Astrocyte (in vitro differentiated cells and primary cell): ENCODE measurements around the gene ELMO3. TPM values are rescaled to one million over a fixed set of nuclear protein-coding genes. Genes with fewer than 3 reads are reported as not detected.

Source experiments
- DNase-seq: peaks from one replicate; pipeline ENCODE4 v3.0.0-alpha.2; 2010; ENCODE audit warnings: low read depth
- FAIRE-seq: peaks from 2 replicates; lab custom pipeline; 2011; peaks lifted over from hg19 to GRCh38; lab: Jason Lieb, UNC
- H2AFZ ChIP-seq: 2 replicates; pipeline ENCODE4 v1.6.0; 2012; ENCODE audit warnings: low read depth, low read length, inconsistent platforms
- H3K27ac ChIP-seq: 2 replicates; pipeline ENCODE4 v1.5.1; 2011; ENCODE audit warnings: low read depth, low read length, inconsistent platforms
- H3K27me3 ChIP-seq: 2 replicates; pipeline ENCODE4 v1.6.0; 2011; ENCODE audit warnings: low read length, inconsistent platforms; ENCODE audit not compliant: insufficient read depth
- H3K36me3 ChIP-seq: 2 replicates; pipeline ENCODE4 v1.5.1; 2011; ENCODE audit warnings: low read length, inconsistent platforms; ENCODE audit not compliant: insufficient read depth
- H3K4me1 ChIP-seq: 2 replicates; pipeline ENCODE4 v1.5.1; 2011; ENCODE audit warnings: low read length, inconsistent platforms; ENCODE audit not compliant: insufficient read depth
- H3K4me2 ChIP-seq: 2 replicates; pipeline ENCODE4 v1.6.0; 2012; ENCODE audit warnings: low read length, inconsistent platforms
- H3K4me3 ChIP-seq: 2 replicates; pipeline ENCODE4 v1.5.1; 2011; ENCODE audit warnings: low read depth, mild to moderate bottlenecking, low read length, inconsistent platforms; ENCODE audit not compliant: insufficient read depth
- H3K79me2 ChIP-seq: 2 replicates; pipeline ENCODE4 v1.6.0; 2012; ENCODE audit warnings: mild to moderate bottlenecking, low read length, inconsistent platforms; ENCODE audit not compliant: insufficient read depth
- H3K9ac ChIP-seq: 2 replicates; pipeline ENCODE4 v1.6.0; 2012; ENCODE audit warnings: mild to moderate bottlenecking, low read length, inconsistent platforms
- H3K9me3 ChIP-seq: 2 replicates; pipeline ENCODE4 v1.5.1; 2012; ENCODE audit warnings: low read depth, mild to moderate bottlenecking, low read length, inconsistent platforms; ENCODE audit not compliant: insufficient read depth
- H4K20me1 ChIP-seq: 2 replicates; pipeline ENCODE4 v1.6.0; 2012; ENCODE audit warnings: low read length, inconsistent platforms; ENCODE audit not compliant: insufficient read depth
- H3K27ac Mint-ChIP-seq: one replicate; pipeline ENCODE4 v1.8.0; 2021; ENCODE audit warnings: mild to moderate bottlenecking, mixed read lengths; ENCODE audit not compliant: unreplicated experiment
- H3K27me3 Mint-ChIP-seq: one replicate; pipeline ENCODE4 v1.8.0; 2021; ENCODE audit warnings: low read depth, mixed read lengths; ENCODE audit not compliant: unreplicated experiment
- H3K36me3 Mint-ChIP-seq: one replicate; pipeline ENCODE4 v1.8.0; 2021; ENCODE audit warnings: low read depth, mixed read lengths; ENCODE audit not compliant: unreplicated experiment
- H3K4me1 Mint-ChIP-seq: one replicate; pipeline ENCODE4 v1.8.0; 2021; ENCODE audit warnings: low read depth, mixed read lengths; ENCODE audit not compliant: unreplicated experiment
- H3K4me3 Mint-ChIP-seq: one replicate; pipeline ENCODE4 v1.8.0; 2021; ENCODE audit warnings: mild to moderate bottlenecking, moderate library complexity, mixed read lengths; ENCODE audit not compliant: unreplicated experiment
- H3K9me3 Mint-ChIP-seq: one replicate; pipeline ENCODE4 v1.8.0; 2021; ENCODE audit warnings: mild to moderate bottlenecking, mixed read lengths; ENCODE audit not compliant: unreplicated experiment
- EZH2 ChIP-seq: IDR thresholded peaks from 2 replicates; pipeline ENCODE4 v1.6.1; 2012; ENCODE audit warnings: mild to moderate bottlenecking, low read length, inconsistent platforms; ENCODE audit not compliant: insufficient read depth
- total RNA-seq: library from RNA; stranded (reverse); gene quantifications from 2 replicates; pipeline ENCODE4 v1.2.1, GENCODE V29; 2021
- TF ChIP-seq, protein P1 (sequence below): IDR thresholded peaks from 2 replicates; pipeline ENCODE4 v1.5.1; 2011; ENCODE audit warnings: low read depth, mild to moderate bottlenecking, inconsistent platforms, low read length, moderate library complexity; ENCODE audit not compliant: insufficient read depth

ELMO3 gene
- total RNA-seq, 1 donor from 2014 or later, result 1.4 TPM

DNA sequence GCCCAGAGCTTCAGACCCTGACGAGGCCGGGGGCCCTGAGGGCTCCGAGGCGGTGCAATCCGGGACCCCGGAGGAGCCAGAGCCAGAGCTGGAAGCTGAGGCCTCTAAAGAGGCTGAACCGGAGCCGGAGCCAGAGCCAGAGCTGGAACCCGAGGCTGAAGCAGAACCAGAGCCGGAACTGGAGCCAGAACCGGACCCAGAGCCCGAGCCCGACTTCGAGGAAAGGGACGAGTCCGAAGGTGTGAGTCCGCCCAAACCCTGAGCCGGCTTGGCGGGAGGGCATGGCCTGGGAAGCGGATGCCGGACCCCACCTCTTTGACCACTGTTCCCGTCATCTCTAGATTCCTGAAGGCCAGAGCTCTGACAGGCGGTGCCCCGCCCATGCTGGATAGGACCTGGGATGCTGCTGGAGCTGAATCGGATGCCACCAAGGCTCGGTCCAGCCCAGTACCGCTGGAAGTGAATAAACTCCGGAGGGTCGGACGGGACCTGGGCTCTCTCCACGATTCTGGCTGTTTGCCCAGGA is 24.2 kb upstream of the ELMO3 start:
- Histone ChIP-seq H3K79me2 (no peaks in the 10 kb centered on the region), H3K27ac (no peak overlapping the region), H3K4me1 (peaks cover 31% of the 10 kb centered on the region), H3K4me2 (peak overlapping the region; percentile 86), H3K9me3 (no peaks in the 10 kb centered on the region), H3K36me3 (no peaks in the 10 kb centered on the region), H3K9ac (peak overlapping the region; percentile 29), H4K20me1 (peaks cover 40% of the 10 kb centered on the region), H3K4me3 (peak overlapping the region; percentile 59), H3K27me3 (no peaks in the 10 kb centered on the region), H2AFZ (peak overlapping the region; percentile 27)
- Mint-ChIP-seq H3K36me3 (peaks cover 20% of the 10 kb centered on the region), H3K9me3 (peaks cover 2% of the 10 kb centered on the region), H3K27me3 (peaks cover 28% of the 10 kb centered on the region), H3K4me1 (peaks cover 21% of the 10 kb centered on the region), H3K27ac (no peak overlapping the region), H3K4me3 (no peak overlapping the region)
- DNase-seq (no peak), FAIRE-seq (no peak)
- no peak for TF ChIP-seq EZH2
- TF ChIP-seq, protein P1, sequence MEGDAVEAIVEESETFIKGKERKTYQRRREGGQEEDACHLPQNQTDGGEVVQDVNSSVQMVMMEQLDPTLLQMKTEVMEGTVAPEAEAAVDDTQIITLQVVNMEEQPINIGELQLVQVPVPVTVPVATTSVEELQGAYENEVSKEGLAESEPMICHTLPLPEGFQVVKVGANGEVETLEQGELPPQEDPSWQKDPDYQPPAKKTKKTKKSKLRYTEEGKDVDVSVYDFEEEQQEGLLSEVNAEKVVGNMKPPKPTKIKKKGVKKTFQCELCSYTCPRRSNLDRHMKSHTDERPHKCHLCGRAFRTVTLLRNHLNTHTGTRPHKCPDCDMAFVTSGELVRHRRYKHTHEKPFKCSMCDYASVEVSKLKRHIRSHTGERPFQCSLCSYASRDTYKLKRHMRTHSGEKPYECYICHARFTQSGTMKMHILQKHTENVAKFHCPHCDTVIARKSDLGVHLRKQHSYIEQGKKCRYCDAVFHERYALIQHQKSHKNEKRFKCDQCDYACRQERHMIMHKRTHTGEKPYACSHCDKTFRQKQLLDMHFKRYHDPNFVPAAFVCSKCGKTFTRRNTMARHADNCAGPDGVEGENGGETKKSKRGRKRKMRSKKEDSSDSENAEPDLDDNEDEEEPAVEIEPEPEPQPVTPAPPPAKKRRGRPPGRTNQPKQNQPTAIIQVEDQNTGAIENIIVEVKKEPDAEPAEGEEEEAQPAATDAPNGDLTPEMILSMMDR, result no peak

DNA sequence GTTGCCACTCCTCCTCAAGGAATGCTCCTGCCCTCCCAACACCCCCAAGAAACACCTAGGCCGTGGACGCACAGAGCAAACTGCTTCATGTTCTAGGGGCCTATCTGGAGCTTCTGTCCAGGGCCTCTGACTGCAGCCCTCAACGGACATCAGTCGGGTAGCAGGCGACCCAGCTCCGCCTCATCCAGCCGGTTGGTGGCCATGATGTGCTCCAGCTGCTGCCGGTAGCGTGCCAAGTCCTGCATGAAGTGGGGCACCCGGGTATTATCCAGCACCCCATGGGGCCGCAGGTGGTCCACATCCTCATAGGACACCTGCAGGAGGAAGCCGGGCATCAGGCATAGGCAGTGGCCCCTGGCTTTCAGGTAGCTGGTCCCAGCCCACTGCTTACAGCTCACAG is 22.3 kb upstream of the ELMO3 start:
- peaks cover 10% of the 10 kb centered on the region for H3K4me1 Mint-ChIP-seq
- H3K27ac ChIP-seq, result no peak overlapping the region
- DNase-seq, result no peak
- TF ChIP-seq, protein P1, result no peak
- no peak for TF ChIP-seq EZH2
- no peak for FAIRE-seq
- no peaks in the 10 kb centered on the region for H3K9me3 ChIP-seq
- H3K36me3 ChIP-seq, result no peaks in the 10 kb centered on the region
- H4K20me1 ChIP-seq, result peaks cover 59% of the 10 kb centered on the region
- H3K27me3 Mint-ChIP-seq, result peaks cover 22% of the 10 kb centered on the region
- no peak overlapping the region for H3K4me3 ChIP-seq
- H3K27me3 ChIP-seq, result no peaks in the 10 kb centered on the region
- no peak overlapping the region for H3K4me2 ChIP-seq
- peaks cover 2% of the 10 kb centered on the region for H3K9me3 Mint-ChIP-seq
- H3K4me3 Mint-ChIP-seq, result no peak overlapping the region
- peaks cover 25% of the 10 kb centered on the region for H3K4me1 ChIP-seq
- no peak overlapping the region for H3K27ac Mint-ChIP-seq
- no peak overlapping the region for H2AFZ ChIP-seq
- H3K36me3 Mint-ChIP-seq, result peaks cover 19% of the 10 kb centered on the region
- no peak overlapping the region for H3K9ac ChIP-seq
- peaks cover 11% of the 10 kb centered on the region for H3K79me2 ChIP-seq
